Fibroblast of mammary gland (primary cell): ENCODE results near the gene SLC12A6.

Experiments
- DNase-seq: peaks from one replicate; pipeline ENCODE4 v3.0.0-alpha.2; 2010; ENCODE audit warnings: low read depth
- H3K4me3 ChIP-seq: 2 replicates; pipeline ENCODE4 v1.5.1; 2011; ENCODE audit warnings: low read depth, mild to moderate bottlenecking, low read length, moderate library complexity; ENCODE audit not compliant: control insufficient read depth
- TF ChIP-seq, protein P1 (sequence below): conservative IDR thresholded peaks from 2 replicates; pipeline ENCODE4 v1.5.1; 2011; ENCODE audit warnings: low read depth, low read length, inconsistent platforms; ENCODE audit not compliant: control insufficient read depth, insufficient read depth

Gene SLC12A6

DNA sequence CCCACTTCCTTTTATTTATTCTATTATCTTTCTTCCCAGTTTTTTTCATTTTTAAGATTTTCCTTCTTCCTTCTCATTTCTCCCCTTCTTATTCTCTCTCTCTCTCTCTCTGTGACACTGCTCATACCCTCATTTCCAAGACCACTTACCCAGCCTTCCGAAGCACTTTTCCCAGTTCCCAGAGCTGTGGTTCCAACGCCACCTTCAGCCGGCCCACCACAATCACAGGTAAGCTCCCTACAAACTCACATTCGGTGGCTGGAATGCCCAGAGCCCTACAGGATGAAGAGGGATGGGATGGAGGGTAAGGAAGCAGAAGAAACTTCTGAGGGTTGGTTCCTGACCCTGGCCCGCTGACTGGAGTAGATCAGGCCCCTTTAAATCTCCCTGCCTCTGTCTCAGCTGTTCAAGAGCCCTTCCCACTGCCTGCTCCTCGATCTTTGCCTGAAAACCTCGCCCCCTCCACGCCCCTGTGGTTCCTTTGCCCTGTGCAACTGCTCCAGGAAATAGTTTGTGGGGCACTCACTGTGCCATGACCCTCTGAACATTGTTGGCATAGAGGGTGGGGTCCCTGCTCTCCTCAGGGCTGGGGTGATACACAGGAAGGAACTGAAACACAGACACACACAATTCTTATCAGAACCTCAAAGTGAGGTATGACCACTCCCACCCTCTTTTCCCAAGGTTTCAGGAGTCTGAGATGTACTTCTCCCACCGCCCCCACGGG is 24.6 kb upstream of the SLC12A6 start:
- TF ChIP-seq, protein P1, sequence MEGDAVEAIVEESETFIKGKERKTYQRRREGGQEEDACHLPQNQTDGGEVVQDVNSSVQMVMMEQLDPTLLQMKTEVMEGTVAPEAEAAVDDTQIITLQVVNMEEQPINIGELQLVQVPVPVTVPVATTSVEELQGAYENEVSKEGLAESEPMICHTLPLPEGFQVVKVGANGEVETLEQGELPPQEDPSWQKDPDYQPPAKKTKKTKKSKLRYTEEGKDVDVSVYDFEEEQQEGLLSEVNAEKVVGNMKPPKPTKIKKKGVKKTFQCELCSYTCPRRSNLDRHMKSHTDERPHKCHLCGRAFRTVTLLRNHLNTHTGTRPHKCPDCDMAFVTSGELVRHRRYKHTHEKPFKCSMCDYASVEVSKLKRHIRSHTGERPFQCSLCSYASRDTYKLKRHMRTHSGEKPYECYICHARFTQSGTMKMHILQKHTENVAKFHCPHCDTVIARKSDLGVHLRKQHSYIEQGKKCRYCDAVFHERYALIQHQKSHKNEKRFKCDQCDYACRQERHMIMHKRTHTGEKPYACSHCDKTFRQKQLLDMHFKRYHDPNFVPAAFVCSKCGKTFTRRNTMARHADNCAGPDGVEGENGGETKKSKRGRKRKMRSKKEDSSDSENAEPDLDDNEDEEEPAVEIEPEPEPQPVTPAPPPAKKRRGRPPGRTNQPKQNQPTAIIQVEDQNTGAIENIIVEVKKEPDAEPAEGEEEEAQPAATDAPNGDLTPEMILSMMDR = no peak
- no peak overlapping the region for H3K4me3 ChIP-seq
- DNase-seq = no peak

DNA sequence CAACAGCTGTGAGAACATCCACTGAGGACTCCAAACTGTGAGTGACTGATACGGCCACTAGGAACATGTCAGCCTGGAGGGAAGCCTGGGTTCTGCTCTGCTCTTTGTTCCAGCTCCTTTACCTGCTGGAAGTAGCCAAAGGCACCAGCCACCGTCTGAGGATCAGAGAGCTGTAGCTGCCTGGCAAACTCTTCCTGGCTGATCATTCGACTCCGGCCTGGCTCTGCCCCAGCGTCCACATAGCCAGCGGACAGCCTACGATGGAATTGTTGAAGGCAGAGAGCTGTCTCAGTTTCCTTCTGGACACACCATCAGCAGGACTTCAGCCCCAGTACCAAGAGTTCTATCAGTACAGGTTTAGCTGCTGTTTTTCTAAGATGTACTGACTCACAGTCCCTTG is 23.7 kb upstream of the SLC12A6 start:
- no peak for DNase-seq
- TF ChIP-seq, protein P1 = no peak
- no peak overlapping the region for H3K4me3 ChIP-seq

DNA sequence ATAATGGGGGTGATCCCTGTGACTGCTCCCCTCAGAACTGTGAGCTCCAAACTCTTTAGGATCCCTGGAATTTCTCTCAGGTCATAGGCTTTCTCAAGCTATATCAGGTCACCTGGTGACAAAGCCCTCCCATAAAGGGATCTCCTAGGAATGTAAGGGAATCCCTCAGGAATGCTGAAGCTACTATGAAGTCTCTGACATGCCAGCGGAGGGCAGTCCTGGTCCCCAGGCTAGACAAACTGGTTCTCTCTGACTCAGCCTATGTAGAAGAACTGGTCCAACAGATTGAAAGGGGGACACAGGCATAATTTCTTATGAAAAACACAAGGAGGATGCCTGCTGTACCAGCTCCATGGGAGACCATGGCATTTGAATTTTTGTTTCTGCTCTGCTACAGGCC is 22.7 kb upstream of the SLC12A6 start:
- TF ChIP-seq, protein P1 = no peak
- no peak for DNase-seq
- no peak overlapping the region for H3K4me3 ChIP-seq

DNA sequence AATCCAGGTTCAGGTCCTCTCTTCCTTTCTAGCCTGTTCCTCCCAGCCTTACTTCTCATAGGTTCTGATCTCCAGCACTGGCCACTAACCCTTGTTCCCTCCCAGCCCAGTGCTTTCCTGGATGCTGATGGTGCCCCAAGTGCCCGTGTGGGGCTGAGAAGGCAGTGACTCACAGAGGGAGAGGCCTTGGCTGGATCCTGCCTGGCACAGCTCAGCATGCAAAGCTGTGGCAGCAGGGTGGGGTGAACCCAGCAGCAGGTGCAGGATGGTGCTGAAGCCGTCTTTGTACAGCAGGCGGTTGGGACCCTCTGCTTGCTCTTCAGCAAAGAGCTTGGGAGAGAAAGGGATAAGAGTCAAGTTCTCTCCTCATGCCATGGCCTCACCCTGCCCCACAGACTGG is 21.8 kb upstream of the SLC12A6 start:
- no peak for DNase-seq
- TF ChIP-seq, protein P1 = no peak
- no peak overlapping the region for H3K4me3 ChIP-seq

DNA sequence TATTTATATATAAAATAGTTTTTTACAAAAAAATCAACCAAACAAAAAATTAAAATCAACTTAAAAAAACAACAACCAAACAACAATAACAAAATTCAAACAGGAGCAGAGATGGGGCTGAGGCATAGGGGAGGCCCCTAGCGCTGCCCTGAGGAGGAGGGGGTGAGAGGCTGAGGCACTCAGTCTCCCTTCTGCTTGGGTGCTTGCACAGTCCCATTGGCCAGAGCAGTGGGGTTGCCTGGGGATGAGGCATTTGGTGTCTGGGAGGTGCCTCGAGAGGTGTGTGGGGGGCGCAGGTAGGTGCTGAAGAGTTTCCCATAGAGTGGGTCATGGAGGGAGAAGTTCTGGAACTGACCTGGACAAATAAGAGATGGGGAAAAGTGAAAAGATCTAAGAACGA is 21.4 kb upstream of the SLC12A6 start:
- no peak overlapping the region for H3K4me3 ChIP-seq
- no peak for DNase-seq
- TF ChIP-seq, protein P1 = no peak

DNA sequence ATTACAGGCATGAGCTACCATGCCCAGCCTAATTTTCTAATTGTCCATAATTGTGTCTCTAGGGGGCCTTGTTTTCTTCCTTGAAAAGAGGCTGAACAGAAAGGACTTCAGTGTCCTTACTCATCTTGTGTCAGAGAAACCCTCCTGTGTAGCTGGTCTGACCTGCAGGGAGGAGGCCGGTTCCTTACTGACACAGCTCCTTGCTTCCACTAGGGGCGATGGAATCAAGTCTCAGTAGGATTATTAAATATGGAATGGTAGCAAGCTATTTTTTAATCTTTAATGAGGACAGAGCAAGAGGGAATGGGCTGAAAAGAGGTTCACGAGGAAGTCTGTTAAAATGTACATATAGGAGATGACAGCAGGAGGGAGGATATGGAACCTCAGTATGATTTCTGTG is 20.8 kb upstream of the SLC12A6 start:
- H3K4me3 ChIP-seq = no peak overlapping the region
- TF ChIP-seq, protein P1 = peak; percentile 31
- DNase-seq = no peak
